ENCODE data around the gene ZNF337.

DNA sequence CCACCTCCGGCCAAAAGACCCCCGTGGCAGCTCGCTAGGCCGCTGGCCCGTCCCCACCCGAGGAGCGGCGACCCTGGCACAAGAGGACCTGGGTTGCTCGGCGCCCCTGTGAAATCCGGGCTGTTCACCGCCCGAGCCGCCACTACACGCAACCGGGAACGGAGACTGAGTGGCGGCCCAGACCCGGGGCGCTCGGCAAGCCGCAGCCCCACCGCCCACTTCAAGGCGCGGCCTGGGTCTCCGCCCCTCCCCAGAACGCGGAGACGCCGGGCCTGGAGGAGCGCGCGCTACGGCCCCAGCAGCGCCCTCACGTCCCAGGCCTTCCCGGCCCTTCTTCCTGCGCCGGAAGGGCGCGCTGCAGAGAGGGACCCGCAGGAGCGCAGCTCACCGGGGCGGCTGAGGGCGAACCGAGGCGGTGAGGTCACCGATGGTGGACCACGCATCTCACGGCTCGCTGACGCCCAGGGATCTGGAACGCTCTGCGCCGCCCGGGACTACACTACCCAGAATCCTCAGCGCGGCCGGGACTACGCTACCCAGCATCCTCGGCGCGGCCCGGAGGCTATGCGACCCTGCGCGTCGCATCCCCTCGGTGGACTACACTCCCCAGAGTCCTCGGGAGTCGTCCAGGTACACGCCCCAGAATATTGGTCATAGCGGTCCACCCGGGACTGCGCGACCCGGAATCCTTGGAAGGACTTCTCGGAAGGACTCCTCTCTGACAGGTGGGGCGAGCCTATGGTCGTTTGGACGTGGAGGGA lies at the start of gene ZNF337:
- peak in 1 of 3 experiments; percentile 6; a peak in 1 of 6 replicates for TF ChIP-seq CTCF (IDR thresholded peaks at IDR 0.05 in 2 of 3, conservative IDR thresholded peaks at IDR 0.05 in 1 of 3; ENCODE audit: borderline replicate concordance in 1 of 3, insufficient read depth in 1 of 3, low read depth in 2 of 3, low read length in 2 of 3)
- peak; percentile 42 for TF ChIP-seq MAX (IDR thresholded peaks at IDR 0.05)
- 0 out of 2 replicates have a peak, but pooled peaks have one; percentile 42 for TF ChIP-seq SIN3A (IDR thresholded peaks at IDR 0.05; ENCODE audit: low read depth)
- TF ChIP-seq YY1 (IDR thresholded peaks at IDR 0.05; ENCODE audit: extremely low read depth, insufficient replicate concordance, low read depth, low read length) = peak; percentile 48
- TF ChIP-seq EGR1 (IDR thresholded peaks at IDR 0.05; ENCODE audit: low read depth) = no peak
- TF ChIP-seq POLR2A (IDR thresholded peaks at IDR 0.05; ENCODE audit: borderline replicate concordance, extremely low read depth, insufficient read depth, insufficient read length) = peak; percentile 68
- no peak for TF ChIP-seq EZH2phosphoT487 (IDR thresholded peaks at IDR 0.05; ENCODE audit: borderline replicate concordance)
- TF ChIP-seq EZH2 (IDR thresholded peaks at IDR 0.05) = no peak
- peak; percentile 71 for TF ChIP-seq SP1 (IDR thresholded peaks at IDR 0.05; ENCODE audit: low read depth)
- TF ChIP-seq ZFX (IDR thresholded peaks at IDR 0.05) = peak; percentile 99
- no peak for TF ChIP-seq CEBPB (IDR thresholded peaks at IDR 0.05; ENCODE audit: low read depth)
- TF ChIP-seq, protein P1, sequence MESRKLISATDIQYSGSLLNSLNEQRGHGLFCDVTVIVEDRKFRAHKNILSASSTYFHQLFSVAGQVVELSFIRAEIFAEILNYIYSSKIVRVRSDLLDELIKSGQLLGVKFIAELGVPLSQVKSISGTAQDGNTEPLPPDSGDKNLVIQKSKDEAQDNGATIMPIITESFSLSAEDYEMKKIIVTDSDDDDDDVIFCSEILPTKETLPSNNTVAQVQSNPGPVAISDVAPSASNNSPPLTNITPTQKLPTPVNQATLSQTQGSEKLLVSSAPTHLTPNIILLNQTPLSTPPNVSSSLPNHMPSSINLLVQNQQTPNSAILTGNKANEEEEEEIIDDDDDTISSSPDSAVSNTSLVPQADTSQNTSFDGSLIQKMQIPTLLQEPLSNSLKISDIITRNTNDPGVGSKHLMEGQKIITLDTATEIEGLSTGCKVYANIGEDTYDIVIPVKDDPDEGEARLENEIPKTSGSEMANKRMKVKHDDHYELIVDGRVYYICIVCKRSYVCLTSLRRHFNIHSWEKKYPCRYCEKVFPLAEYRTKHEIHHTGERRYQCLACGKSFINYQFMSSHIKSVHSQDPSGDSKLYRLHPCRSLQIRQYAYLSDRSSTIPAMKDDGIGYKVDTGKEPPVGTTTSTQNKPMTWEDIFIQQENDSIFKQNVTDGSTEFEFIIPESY (IDR thresholded peaks at IDR 0.05; ENCODE audit: extremely low read depth, insufficient replicate concordance, low read length) = no peak
- TF ChIP-seq FOSL1 (IDR thresholded peaks at IDR 0.05; ENCODE audit: low read depth) = no peak
